ENCODE results near the gene PRXL2C.

Gene PRXL2C

DNA sequence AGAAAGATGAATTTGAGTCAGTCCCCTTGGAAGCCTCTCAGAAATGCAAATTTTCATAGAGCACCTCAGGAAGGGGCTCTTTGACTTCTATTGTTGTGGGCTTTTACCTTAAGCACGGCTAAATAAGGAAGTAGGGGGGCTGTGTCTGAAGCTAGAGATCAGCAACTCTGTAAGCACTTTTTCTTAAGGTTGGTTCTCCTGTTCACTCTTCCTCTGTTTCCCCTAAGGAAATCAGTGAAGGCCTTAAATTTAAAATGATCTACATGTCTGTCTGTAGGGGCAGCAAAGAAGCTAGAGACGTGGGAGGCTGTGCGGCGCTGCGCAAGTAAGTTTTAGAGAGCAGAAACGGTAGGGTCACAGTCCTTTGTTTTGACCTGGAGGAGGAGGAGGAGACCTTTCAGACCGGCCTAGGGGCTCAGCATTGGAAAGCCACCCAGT is 34.3 kb downstream of the PRXL2C start:
- ATAC-seq = no peak
- TF ChIP-seq TOX (CRISPR knock-in tag; IDR thresholded peaks at IDR 0.05; ENCODE audit: borderline replicate concordance) (no peak), TCF4 (CRISPR knock-in tag; IDR thresholded peaks at IDR 0.05; ENCODE audit: borderline replicate concordance) (no peak), SNAI2 (CRISPR knock-in tag; IDR thresholded peaks at IDR 0.05) (no peak), CSRNP3 (CRISPR knock-in tag; IDR thresholded peaks at IDR 0.05) (no peak), CREB5 (CRISPR knock-in tag; IDR thresholded peaks at IDR 0.05; ENCODE audit: low read depth) (no peak), ZNF8 (CRISPR knock-in tag; IDR thresholded peaks at IDR 0.05) (no peak), TSHZ2 (CRISPR knock-in tag; IDR thresholded peaks at IDR 0.05) (no peak), ESRRG (CRISPR knock-in tag; IDR thresholded peaks at IDR 0.05) (no peak), OSR1 (CRISPR knock-in tag; IDR thresholded peaks at IDR 0.05) (no peak), BACH2 (CRISPR knock-in tag; IDR thresholded peaks at IDR 0.05; ENCODE audit: borderline replicate concordance) (no peak), ARNTL (CRISPR knock-in tag; IDR thresholded peaks at IDR 0.05; ENCODE audit: borderline replicate concordance, low read depth) (no peak), ZFP3 (CRISPR knock-in tag; IDR thresholded peaks at IDR 0.05) (no peak), ZNF70 (CRISPR knock-in tag; IDR thresholded peaks at IDR 0.05) (no peak), ZC3H10 (CRISPR knock-in tag; IDR thresholded peaks at IDR 0.05) (no peak), PPARA (CRISPR knock-in tag; IDR thresholded peaks at IDR 0.05; ENCODE audit: borderline replicate concordance) (no peak), GLIS3 (CRISPR knock-in tag; IDR thresholded peaks at IDR 0.05) (no peak), CSDC2 (CRISPR knock-in tag; IDR thresholded peaks at IDR 0.05) (no peak), ZNF565 (CRISPR knock-in tag; conservative IDR thresholded peaks at IDR 0.05; ENCODE audit: low read depth) (no peak), ZFP30 (CRISPR knock-in tag; IDR thresholded peaks at IDR 0.05) (no peak)
- TF ChIP-seq, protein P1, sequence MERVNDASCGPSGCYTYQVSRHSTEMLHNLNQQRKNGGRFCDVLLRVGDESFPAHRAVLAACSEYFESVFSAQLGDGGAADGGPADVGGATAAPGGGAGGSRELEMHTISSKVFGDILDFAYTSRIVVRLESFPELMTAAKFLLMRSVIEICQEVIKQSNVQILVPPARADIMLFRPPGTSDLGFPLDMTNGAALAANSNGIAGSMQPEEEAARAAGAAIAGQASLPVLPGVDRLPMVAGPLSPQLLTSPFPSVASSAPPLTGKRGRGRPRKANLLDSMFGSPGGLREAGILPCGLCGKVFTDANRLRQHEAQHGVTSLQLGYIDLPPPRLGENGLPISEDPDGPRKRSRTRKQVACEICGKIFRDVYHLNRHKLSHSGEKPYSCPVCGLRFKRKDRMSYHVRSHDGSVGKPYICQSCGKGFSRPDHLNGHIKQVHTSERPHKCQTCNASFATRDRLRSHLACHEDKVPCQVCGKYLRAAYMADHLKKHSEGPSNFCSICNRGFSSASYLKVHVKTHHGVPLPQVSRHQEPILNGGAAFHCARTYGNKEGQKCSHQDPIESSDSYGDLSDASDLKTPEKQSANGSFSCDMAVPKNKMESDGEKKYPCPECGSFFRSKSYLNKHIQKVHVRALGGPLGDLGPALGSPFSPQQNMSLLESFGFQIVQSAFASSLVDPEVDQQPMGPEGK (CRISPR knock-in tag; IDR thresholded peaks at IDR 0.05; ENCODE audit: borderline replicate concordance) = no peak

DNA sequence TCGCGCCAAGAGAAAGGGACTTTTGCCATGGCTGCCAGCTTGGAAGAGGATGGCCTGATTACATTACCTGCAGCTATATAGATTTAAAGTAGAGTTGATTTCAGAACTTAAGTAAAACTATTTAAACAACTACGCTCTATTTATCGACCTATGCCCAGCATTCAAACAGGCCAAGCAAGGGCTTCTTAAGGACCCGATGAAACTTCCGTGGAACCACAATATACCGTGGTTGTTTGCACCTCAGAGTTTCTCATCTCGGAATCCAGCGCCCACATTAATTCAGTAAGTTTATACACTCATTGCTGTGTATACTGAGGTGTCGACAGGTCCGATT is 35.0 kb downstream of the PRXL2C start:
- no peak for ATAC-seq
- TF ChIP-seq RARB (CRISPR knock-in tag; IDR thresholded peaks at IDR 0.05) = no peak
- no peak for TF ChIP-seq TCF4 (CRISPR knock-in tag; IDR thresholded peaks at IDR 0.05; ENCODE audit: borderline replicate concordance)
- no peak for TF ChIP-seq ZFP30 (CRISPR knock-in tag; IDR thresholded peaks at IDR 0.05)
- TF ChIP-seq, protein P1 (CRISPR knock-in tag; IDR thresholded peaks at IDR 0.05; ENCODE audit: borderline replicate concordance) = no peak
- TF ChIP-seq TOX (CRISPR knock-in tag; IDR thresholded peaks at IDR 0.05; ENCODE audit: borderline replicate concordance) = no peak
- TF ChIP-seq, protein P2, sequence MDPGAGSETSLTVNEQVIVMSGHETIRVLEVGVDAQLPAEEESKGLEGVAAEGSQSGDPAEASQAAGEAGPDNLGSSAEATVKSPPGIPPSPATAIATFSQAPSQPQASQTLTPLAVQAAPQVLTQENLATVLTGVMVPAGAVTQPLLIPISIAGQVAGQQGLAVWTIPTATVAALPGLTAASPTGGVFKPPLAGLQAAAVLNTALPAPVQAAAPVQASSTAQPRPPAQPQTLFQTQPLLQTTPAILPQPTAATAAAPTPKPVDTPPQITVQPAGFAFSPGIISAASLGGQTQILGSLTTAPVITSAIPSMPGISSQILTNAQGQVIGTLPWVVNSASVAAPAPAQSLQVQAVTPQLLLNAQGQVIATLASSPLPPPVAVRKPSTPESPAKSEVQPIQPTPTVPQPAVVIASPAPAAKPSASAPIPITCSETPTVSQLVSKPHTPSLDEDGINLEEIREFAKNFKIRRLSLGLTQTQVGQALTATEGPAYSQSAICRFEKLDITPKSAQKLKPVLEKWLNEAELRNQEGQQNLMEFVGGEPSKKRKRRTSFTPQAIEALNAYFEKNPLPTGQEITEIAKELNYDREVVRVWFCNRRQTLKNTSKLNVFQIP (CRISPR knock-in tag; IDR thresholded peaks at IDR 0.05; ENCODE audit: borderline replicate concordance, low read depth) = no peak
- no peak for TF ChIP-seq CSDC2 (CRISPR knock-in tag; IDR thresholded peaks at IDR 0.05)
- TF ChIP-seq SNAI2 (CRISPR knock-in tag; IDR thresholded peaks at IDR 0.05) = no peak
- TF ChIP-seq ARNTL (CRISPR knock-in tag; IDR thresholded peaks at IDR 0.05; ENCODE audit: borderline replicate concordance, low read depth) = no peak
- TF ChIP-seq CREB5 (CRISPR knock-in tag; IDR thresholded peaks at IDR 0.05; ENCODE audit: low read depth) = no peak
- TF ChIP-seq TSHZ2 (CRISPR knock-in tag; IDR thresholded peaks at IDR 0.05) = no peak
- TF ChIP-seq CSRNP3 (CRISPR knock-in tag; IDR thresholded peaks at IDR 0.05) = no peak
- TF ChIP-seq ZNF565 (CRISPR knock-in tag; conservative IDR thresholded peaks at IDR 0.05; ENCODE audit: low read depth) = no peak
- TF ChIP-seq ZNF70 (CRISPR knock-in tag; IDR thresholded peaks at IDR 0.05) = no peak
